NCI-H446 treated with DMSO at 0.1 percent for 48 hours (cell line): ENCODE data around the gene SRGAP1.
A peak's percentile ranks its signal among the peaks of the same experiment; 100 is the strongest.

Source experiments
- DNase-seq: peaks from one replicate; lab custom pipeline; 2025; lab: John Stamatoyannopoulos, UW

Gene SRGAP1

GRCh38 chr12:63937378-63938316 lies 93.1 kb downstream of the SRGAP1 start:
- peak; percentile 47 for DNase-seq

- peak; percentile 58 for DNase-seq
Observed at GRCh38 chr12:63940310-63941005, 96.0 kb downstream of the SRGAP1 start.

- DNase-seq, result peak; percentile 65
Observed at GRCh38 chr12:63941166-63941800, 96.8 kb downstream of the SRGAP1 start.

GRCh38 chr12:63941879-63942278 lies 97.4 kb downstream of the SRGAP1 start:
- DNase-seq, result no peak

DNA sequence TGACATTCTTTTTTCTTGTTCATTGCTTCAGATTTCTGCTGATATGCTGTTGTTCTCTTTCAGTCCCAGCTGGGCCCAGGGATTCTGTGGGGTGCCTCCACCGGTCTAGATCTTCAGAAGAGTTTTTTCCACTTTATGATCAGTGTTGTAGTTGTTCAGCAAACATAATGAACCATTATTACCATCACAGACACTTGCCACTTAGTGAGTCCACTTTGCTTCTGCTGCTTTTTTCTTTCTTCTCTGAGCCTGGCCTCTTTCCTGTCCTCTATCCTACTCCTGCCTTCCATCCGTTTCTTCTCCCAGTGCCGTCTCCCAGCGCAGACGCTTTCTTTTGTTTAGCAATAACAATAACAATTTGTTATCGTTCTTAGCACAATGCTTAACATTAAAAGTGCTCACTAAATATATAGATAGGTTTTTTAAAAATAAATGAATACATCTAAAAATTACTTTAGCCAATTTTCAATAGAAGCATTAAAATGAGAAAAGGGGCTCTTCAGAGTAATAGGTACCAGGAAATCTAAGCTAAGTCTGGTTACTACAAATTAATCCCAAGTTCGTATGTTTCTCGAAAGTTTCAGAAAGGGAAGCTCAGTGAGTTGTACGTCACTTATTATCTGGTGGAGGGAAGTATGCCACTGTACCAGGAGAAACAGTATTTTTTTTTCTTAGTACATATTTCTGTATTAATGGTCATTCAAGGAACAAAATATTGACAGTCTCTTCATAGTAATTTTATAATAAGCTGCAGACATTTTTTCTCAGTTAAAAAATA lies 98.2 kb downstream of the SRGAP1 start:
- no peak for DNase-seq

DNA sequence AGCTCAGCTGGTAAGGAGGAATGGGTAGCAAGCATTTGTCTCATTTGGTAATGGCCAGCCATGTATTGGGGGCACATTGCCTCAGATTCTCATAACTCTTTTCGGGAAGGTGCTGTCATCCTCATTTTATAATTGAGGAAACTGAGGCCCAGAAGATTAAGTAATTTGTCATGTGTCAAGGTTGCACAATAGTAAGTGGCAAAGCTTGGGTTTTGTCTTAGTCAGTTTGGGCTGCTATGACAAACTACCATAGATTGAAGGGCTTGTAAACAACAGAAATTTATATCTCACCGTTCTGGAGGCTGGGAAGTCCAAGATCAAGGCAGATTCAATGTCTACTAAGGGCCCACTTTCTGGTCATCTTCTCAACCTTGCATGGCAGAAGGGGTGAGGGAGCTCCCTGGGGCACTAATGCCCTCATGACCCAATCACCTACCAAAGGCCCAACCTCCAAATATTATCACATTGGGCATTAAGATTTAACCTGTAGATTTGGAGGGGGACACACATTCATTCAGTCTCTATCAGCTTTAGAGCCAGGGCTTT lies 99.6 kb downstream of the SRGAP1 start:
- DNase-seq, result no peak

DNA sequence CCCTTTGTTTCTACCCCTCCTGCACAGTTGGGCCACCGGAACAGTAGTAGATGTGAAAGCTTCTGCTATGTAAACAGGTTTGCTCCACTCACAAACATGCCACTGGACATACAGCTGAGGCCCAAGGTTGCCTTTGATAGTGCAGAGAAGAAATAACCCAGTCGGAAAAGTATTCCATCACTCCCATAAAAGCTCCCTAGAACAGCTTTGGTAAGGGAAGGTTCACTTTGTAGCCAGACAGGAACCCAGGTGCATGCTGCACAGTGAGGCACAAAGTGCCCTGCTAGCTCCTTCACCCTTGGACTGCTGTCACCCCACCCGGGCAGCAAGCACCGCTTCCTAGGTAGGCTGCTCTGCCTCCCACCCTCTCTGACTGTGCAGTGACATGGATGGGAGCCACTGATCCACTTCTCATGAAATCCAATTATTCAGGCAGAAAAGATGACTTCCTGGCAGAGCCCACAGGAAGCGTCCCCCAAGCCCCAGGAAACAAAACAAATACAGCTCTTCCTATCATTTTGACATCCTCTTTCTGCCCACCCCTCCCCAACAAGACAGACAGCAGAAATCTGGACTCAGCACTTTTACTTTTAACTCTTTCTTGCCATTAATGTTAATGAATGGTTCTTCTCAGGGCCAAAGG lies 100.2 kb downstream of the SRGAP1 start:
- peak; percentile 29 for DNase-seq

DNA sequence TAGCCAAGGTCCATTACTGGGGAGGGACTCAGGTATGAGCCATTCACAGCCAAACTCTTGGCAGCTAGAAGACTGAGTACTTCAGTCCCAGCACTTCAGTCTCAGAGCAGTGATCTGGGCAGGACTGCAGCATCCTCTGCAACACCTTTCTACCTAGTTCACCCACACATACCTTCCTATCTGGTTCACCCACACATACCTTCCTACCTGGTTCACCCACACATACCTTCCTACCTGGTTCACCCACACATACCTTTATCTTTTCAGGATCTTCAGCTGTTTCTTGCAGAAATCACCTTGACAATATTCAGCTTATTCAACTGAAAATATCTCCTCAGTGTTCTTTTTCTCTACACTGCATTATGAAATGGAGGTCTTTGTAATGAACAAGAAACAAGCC lies 101.3 kb downstream of the SRGAP1 start:
- DNase-seq, result no peak

DNA sequence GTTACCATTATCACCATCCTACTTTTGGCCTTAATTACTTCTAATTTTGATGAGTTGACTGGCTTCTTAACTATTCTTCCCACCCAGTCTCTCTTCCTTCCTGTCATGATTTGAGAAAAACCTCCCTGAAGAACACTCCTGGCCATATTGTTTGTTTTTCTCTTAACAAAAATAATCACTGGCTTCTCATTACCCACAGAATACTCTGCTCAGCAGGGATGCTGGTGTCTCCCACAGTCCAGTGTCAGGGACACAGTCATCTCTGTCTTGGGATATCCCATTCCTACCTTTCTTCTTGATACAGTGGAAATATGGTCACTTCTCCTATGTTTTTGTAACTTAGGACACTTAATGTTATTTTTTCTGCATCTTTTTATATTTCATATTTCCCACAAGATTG lies 103.7 kb downstream of the SRGAP1 start:
- DNase-seq, result no peak

- DNase-seq, result no peak
Observed at GRCh38 chr12:63949902-63950301, 105.4 kb downstream of the SRGAP1 start.

GRCh38 chr12:63952995-63953394 lies 108.5 kb downstream of the SRGAP1 start:
- DNase-seq, result no peak

GRCh38 chr12:63955831-63956666 lies 111.5 kb downstream of the SRGAP1 start:
- no peak for DNase-seq

GRCh38 chr12:63957496-63957895 lies 113.0 kb downstream of the SRGAP1 start:
- no peak for DNase-seq

DNA sequence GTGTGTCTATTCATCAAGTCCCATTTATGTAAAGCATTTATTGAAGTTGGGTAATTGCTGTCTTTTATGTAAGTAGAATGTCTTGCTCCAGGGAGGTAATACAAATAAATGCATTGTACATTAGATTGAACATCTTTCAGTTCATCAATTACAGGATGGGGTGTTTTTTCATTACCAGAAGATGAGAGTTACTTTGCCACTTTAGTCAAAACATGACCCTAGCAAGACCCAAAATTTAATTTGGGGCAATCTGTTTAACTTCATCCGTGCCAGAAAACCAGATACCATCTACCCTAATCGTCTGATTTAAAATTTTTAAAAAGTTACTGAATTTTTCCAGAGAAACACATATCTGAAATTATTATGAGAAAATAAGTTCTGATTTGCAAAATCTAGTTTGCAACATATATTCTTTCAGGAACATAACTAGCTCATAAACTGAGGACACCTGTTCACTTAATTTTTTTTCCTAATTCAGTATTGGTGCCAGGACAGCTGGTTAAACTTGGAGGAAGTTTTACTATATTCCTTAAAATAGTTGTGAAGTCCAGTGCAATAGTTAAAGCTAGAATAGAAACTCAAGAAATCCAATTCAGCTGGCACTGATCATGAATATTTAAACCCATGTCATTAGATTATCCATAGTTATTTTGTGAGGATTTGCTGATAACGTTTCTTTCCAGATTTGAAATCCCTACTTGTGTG lies 114.5 kb downstream of the SRGAP1 start:
- DNase-seq, result no peak

- DNase-seq, result no peak
Observed at GRCh38 chr12:63961048-63961447, 116.5 kb downstream of the SRGAP1 start.

DNA sequence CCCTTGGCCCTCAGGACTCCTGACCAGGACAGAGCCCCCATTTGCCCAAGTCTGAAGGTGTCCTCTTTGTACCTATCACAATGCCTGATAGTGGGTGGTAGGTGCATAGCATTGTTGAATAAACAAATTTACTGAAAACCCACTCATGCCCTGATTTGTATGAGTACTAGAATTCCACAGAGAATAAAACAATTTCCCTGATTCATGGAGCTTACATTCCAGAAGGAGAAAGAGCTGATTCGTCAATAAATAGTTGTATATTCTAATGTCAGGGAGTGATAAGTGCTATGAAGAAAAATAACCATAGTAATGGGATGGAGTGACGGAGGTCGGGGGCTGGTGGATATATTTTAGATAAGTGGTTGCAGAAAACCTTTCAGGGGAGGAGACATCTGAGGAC lies 117.0 kb downstream of the SRGAP1 start:
- DNase-seq, result no peak

DNA sequence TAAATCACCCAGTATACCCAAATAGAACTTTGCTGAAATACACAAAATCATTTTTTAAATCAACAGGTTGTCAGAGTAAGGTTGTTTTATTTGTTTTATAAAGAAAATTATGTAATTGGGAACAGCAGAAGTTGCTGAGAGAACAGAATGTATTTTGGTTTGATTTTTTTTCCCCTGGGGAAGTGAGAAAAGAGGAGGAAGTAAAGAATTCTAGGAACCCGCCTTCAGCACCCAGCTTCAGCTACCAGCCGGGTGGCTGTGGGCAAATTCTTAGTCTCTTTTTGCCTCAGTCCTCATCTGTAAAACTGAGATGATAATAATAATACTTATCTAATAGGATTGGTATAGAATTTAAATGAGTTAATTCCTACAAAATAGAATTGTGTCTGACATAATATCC lies 119.4 kb downstream of the SRGAP1 start:
- no peak for DNase-seq

GRCh38 chr12:63964301-63964700 lies 119.8 kb downstream of the SRGAP1 start:
- no peak for DNase-seq

GRCh38 chr12:63965936-63966605 lies 121.6 kb downstream of the SRGAP1 start:
- DNase-seq, result no peak
